HepG2 (cell line): ENCODE measurements around the gene ABCA2. TPM values are rescaled to one million over a fixed set of nuclear protein-coding genes. Genes with fewer than 3 reads are reported as not detected.

Source experiments
- ATAC-seq: fragments of 200-7000 bp; cut with Tn5 transposase; 3 replicates; pipeline ENCODE4 v1.9.1; 2020; ENCODE audit warnings: mild to moderate bottlenecking, moderate library complexity
- BruUV-seq: library from RNA; stranded (reverse); fragments of 400-500 nt; replicated peaks from 2 replicates; lab custom pipeline; 2021; lab: Mats Ljungman, UMichigan
- CTCF ChIA-PET: fragments of 300-600 bp; formaldehyde crosslinking; extraction: SDS; loops from one replicate; lab custom pipeline; 2021; ENCODE audit warnings: low total read pairs, inconsistent platforms, low intra/inter-chr PET ratio; lab: Yijun Ruan, JAX
- POLR2A ChIA-PET: fragments of 350-600 bp; sonication (Branson Sonifier 250); formaldehyde crosslinking; loops from one replicate; lab custom pipeline; 2020; ENCODE audit warnings: antibody characterized with exemption, inconsistent platforms; lab: Yijun Ruan, JAX
- DNase-seq: peaks from one replicate; pipeline ENCODE4 v3.0.0-alpha.2; 2015; ENCODE audit warnings: low spot score
- FAIRE-seq: peaks from 3 replicates; lab custom pipeline; 2011; peaks lifted over from hg19 to GRCh38; lab: Jason Lieb, UNC
- H2AFZ ChIP-seq: one replicate; pipeline ENCODE4 v1.6.1; 2011; ENCODE audit warnings: low read length, inconsistent platforms
- H3K27ac ChIP-seq: fragments of 300-600 bp; 3 replicates; pipeline ENCODE4 v1.8.0; 2011; ENCODE audit warnings: mixed run types, mild to moderate bottlenecking, mixed read lengths, low read length, inconsistent platforms; ENCODE audit not compliant: insufficient read depth; ENCODE audit errors: extremely low read length
- H3K27me3 ChIP-seq, 2 experiments: fragments of 200-600 bp in 1 of 2; 2 replicates in 1 of 2; 3 replicates in 1 of 2; pipeline versions ENCODE4 v1.6.0 to v1.8.0; 2011; ENCODE audit warnings: low read length in 2 of 2, mild to moderate bottlenecking in 2 of 2, moderate library complexity in 2 of 2, inconsistent platforms in 1 of 2; ENCODE audit not compliant: insufficient read depth in 2 of 2, control insufficient read depth in 1 of 2
- H3K36me3 ChIP-seq, 2 experiments: fragments of 200-600 bp in 1 of 2; replicated peaks in 1 of 2; 2 replicates in 1 of 2; 3 replicates in 1 of 2; pipeline versions ENCODE4 v1.5.1 to v1.8.0; 2011; ENCODE audit warnings: low read length in 2 of 2, inconsistent platforms in 1 of 2; ENCODE audit not compliant: insufficient read depth in 2 of 2, control insufficient read depth in 1 of 2
- H3K4me1 ChIP-seq: 2 replicates; pipeline ENCODE4 v1.5.1; 2012; ENCODE audit warnings: low read length, inconsistent platforms; ENCODE audit not compliant: insufficient read depth
- H3K4me2 ChIP-seq: 2 replicates; pipeline ENCODE4 v1.6.0; 2011; ENCODE audit warnings: low read depth, low read length, inconsistent platforms
- H3K4me3 ChIP-seq, 3 experiments: fragments of 200-600 bp in 1 of 3; sonication (generic), shearing (Covaris generic) in 1 of 3; replicated peaks in 1 of 3; 2 replicates each; pipeline ENCODE4 v1.5.1; 2011 to 2016; ENCODE audit warnings: low read length in 3 of 3, inconsistent platforms in 2 of 3, low read depth in 2 of 3, mild to moderate bottlenecking in 2 of 3, control low read depth in 1 of 3, mixed read lengths in 1 of 3; ENCODE audit not compliant: insufficient read depth in 1 of 3
- H3K79me2 ChIP-seq: one replicate; pipeline ENCODE4 v1.6.1; 2011; ENCODE audit warnings: low read length, inconsistent platforms; ENCODE audit not compliant: insufficient read depth
- H3K9ac ChIP-seq: 2 replicates; pipeline ENCODE4 v1.6.0; 2011; ENCODE audit warnings: mild to moderate bottlenecking, low read depth, low read length, inconsistent platforms; ENCODE audit not compliant: insufficient read depth
- H3K9me3 ChIP-seq: 2 replicates; pipeline ENCODE4 v1.5.1; 2012; ENCODE audit warnings: mild to moderate bottlenecking, low read length
- H4K20me1 ChIP-seq: 2 replicates; pipeline ENCODE4 v1.6.0; 2011; ENCODE audit warnings: inconsistent platforms, mild to moderate bottlenecking, low read length, moderate library complexity; ENCODE audit not compliant: insufficient read depth
- KDM5B ChIP-seq: sonication (generic); formaldehyde crosslinking; IDR thresholded peaks from 2 replicates; pipeline ENCODE4 v1.4.0; 2020; ENCODE audit warnings: missing genetic modification reagents, mild to moderate bottlenecking, borderline replicate concordance
- SATB2 ChIP-seq: sonication (generic); formaldehyde crosslinking; IDR thresholded peaks from 2 replicates; pipeline ENCODE4 v1.5.0; 2020; ENCODE audit warnings: missing genetic modification reagents
- ZNF235 ChIP-seq: sonication (generic); formaldehyde crosslinking; IDR thresholded peaks from 2 replicates; pipeline ENCODE4 v1.8.1; 2023; ENCODE audit warnings: mild to moderate bottlenecking, missing genetic modification reagents, borderline replicate concordance
- ZNF713 ChIP-seq: sonication (generic); formaldehyde crosslinking; IDR thresholded peaks from 2 replicates; pipeline ENCODE4 v1.4.0; 2020; ENCODE audit warnings: mild to moderate bottlenecking, missing genetic modification reagents
- WGBS: methylation state at CpG from one replicate; pipeline ENCODE4 v1.1.6; 2017; ENCODE audit warnings: low lambda C conversion rate; 5-methylcytosine and 5-hydroxymethylcytosine counted together
- in situ Hi-C: cut with HindIII; loops from 2 replicates; pipeline ENCODE4 v1.10.0; 2017; ENCODE audit warnings: low pct_unique_long_range_greater_than_20kb; ENCODE audit not compliant: extremely low pct_ligation_motif_present
- intact Hi-C: fragments of 100-400 bp; cut with micrococcal nuclease; formaldehyde crosslinking; loops from one replicate; pipeline ENCODE4 v1.10.0; 2022; ENCODE audit not compliant: unreplicated experiment
- polyA plus RNA-seq, 8 experiments: library from polyadenylated mRNA; depleted of rRNA in 3 of 8; stranded (reverse) in 7 of 8; unstranded in 1 of 8; fragments of >200 nt; fragmentation: Illumina TruSeq in 4 of 8; extraction: Trizol in 4 of 8; gene quantifications; 2 replicates each; pipeline versions ENCODE4 v1.2.1 to v1.2.3, GENCODE V29; 2011 to 2016; ENCODE audit warnings: low read depth in 4 of 8, missing spikeins in 1 of 8, mixed read lengths in 1 of 8; ENCODE audit not compliant: insufficient read depth in 1 of 8
- total RNA-seq, 5 experiments: library from RNA; depleted of rRNA; stranded (reverse); fragments of >200 nt; fragmentation: Illumina TruSeq; extraction: Trizol; gene quantifications; 2 replicates each; pipeline ENCODE4 v1.2.3, GENCODE V29; 2016; ENCODE audit warnings: low read depth in 1 of 5
- TF ChIP-seq, protein P1 (sequence below): sonication (generic); formaldehyde crosslinking; IDR thresholded peaks from 2 replicates; pipeline ENCODE4 v1.4.0; 2020; ENCODE audit warnings: missing genetic modification reagents

ABCA2 gene
- total and polyA plus RNA-seq, 2 of the 13 experiments (the other 11 are each of a cell fraction or from before 2014, with no cell fraction given): 2.9 to 19.2 TPM

DNA sequence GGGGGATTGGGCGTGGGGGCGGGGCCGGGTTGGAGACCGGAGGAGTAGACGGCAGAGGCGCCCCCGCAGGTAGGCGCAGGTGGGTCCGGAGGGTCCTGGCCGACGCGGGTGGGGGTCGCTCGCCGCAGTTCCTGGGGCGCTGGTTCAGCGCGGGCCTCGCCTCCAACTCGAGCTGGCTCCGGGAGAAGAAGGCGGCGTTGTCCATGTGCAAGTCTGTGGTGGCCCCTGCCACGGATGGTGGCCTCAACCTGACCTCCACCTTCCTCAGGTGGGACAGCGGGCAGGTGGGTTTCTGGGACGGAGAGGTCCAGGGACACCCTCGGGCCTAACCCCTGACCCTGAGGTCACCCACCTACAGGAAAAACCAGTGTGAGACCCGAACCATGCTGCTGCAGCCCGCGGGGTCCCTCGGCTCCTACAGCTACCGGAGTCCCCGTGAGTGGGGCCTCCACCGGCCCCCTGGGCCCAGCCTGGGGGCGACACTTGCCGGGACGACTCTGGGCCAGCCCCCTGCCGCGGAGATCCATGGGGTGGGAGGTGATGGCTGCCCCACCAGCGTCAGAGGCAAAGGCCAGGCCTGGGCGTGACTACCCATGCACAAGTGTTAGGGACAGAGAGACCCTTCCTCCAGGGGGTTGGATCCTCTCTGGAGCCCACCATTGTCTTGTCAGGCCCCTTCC is 49.0 kb downstream of the ABCA2 start:
- no TSS peak for BruUV-seq
- H3K27ac ChIP-seq: no peak overlapping the region
- H2AFZ ChIP-seq: no peak overlapping the region
- H3K9me3 ChIP-seq: no peaks in the 10 kb centered on the region
- H3K4me1 ChIP-seq: peaks cover 39% of the 10 kb centered on the region
- TF ChIP-seq ZNF713 (CRISPR knock-in tag) (no peak), ZNF235 (CRISPR knock-in tag) (no peak), SATB2 (no peak)
- ChIA-PET CTCF (no interaction called here), POLR2A (interaction anchor here (1.1 to 2.3 kb wide), 2 partner anchors 13 to 29 kb away, joined by 5 to 13 read pairs; partner anchors contain the start of gene PAXX)
- FAIRE-seq (no peak), ATAC-seq (no peak), DNase-seq (no peak)
- 81% methylated on average over 21 of the region's 41 CpGs for WGBS
- H3K36me3 ChIP-seq: no peaks in the 10 kb centered on the region
- no peak overlapping the region for H3K4me3 ChIP-seq
- H3K27me3 ChIP-seq: peaks cover 11 to 60% of the 10 kb centered on the region in 2 experiments
- no peak overlapping the region for H3K9ac ChIP-seq
- H3K4me2 ChIP-seq: no peak overlapping the region
- no peaks in the 10 kb centered on the region for H3K79me2 ChIP-seq
- in situ Hi-C loops (no loop called here), intact Hi-C loops (no loop called here)
- H4K20me1 ChIP-seq: no peaks in the 10 kb centered on the region

DNA sequence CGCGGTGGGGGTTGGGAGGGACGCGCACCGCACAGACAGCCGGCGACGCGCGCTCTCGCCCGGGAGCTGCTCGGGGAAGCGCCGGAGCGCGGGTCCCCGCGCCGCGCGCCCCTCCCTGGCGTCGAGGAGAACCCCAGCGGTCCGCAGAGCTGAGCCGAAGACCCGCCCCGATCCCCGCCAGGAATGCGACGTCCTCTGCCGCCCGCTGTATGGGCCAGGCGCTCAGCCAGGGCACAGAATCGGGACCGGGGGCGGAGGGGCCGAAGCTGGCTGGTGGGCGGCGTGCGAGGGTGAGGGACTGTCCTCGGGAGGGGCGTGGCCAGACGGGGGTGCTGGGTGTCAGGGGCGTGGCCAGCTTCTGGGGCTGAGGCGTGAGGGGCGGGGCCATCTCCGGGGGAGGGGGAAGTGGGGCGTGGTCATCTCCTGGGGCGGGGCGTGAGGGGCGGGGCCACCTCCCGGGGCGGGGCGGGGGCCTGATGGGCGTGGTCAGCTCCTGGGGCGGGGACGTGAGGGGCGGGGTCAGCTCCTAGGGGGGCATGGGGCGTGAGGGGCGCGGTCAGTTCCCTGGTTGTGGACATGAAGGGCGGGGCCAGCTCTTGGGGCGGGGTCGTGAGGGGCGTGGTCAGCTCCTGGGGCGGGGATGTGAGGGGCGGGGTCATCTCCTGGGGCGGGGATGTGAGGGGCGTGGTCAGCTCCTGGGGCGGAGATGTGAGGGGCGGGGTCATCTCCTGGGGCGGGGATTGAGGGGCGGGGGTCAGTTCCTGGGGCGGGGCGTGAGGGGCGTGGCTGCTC is 49.8 kb downstream of the ABCA2 start:
- H3K36me3 ChIP-seq: no peaks in the 10 kb centered on the region
- in situ Hi-C loops (no loop called here), intact Hi-C loops (no loop called here)
- no peaks in the 10 kb centered on the region for H4K20me1 ChIP-seq
- FAIRE-seq (no peak), ATAC-seq (peak; percentile 3; the same call in 1 of the 3 replicates), DNase-seq (no peak)
- peaks cover 41% of the 10 kb centered on the region for H3K4me1 ChIP-seq
- H3K9me3 ChIP-seq: no peaks in the 10 kb centered on the region
- CTCF ChIA-PET: no interaction called here
- H3K9ac ChIP-seq: no peak overlapping the region
- no peak overlapping the region for H3K27ac ChIP-seq
- no peak for TF ChIP-seq KDM5B (CRISPR knock-in tag)
- TF ChIP-seq, protein P1, sequence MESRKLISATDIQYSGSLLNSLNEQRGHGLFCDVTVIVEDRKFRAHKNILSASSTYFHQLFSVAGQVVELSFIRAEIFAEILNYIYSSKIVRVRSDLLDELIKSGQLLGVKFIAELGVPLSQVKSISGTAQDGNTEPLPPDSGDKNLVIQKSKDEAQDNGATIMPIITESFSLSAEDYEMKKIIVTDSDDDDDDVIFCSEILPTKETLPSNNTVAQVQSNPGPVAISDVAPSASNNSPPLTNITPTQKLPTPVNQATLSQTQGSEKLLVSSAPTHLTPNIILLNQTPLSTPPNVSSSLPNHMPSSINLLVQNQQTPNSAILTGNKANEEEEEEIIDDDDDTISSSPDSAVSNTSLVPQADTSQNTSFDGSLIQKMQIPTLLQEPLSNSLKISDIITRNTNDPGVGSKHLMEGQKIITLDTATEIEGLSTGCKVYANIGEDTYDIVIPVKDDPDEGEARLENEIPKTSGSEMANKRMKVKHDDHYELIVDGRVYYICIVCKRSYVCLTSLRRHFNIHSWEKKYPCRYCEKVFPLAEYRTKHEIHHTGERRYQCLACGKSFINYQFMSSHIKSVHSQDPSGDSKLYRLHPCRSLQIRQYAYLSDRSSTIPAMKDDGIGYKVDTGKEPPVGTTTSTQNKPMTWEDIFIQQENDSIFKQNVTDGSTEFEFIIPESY (CRISPR knock-in tag): peak; percentile 3; the same call in 1 of the 2 replicates
- no peaks in the 10 kb centered on the region for H3K79me2 ChIP-seq
- BruUV-seq: no TSS peak
- no peak overlapping the region for H2AFZ ChIP-seq
- no peak overlapping the region; a peak in 1 of 6 replicates for H3K4me3 ChIP-seq
- POLR2A ChIA-PET: interaction anchor here (0.8 to 2.3 kb wide), 4 partner anchors 14 to 32 kb away, joined by 3 to 13 read pairs (median 4); partner anchors contain the start of gene PAXX
- peak overlapping the region; percentile 23; the same call in 1 of the 2 replicates for H3K4me2 ChIP-seq
- peaks cover 11 to 60% of the 10 kb centered on the region in 2 experiments for H3K27me3 ChIP-seq
- 44% methylated on average over 37 of the region's 78 CpGs for WGBS
